H1 (cell line): ENCODE data around the gene AHRR. TPM values are rescaled to one million over a fixed set of nuclear protein-coding genes. Genes with fewer than 3 reads are reported as not detected.
A peak's percentile ranks its signal among the peaks of the same experiment; 100 is the strongest.

Experiments
- CTCF ChIA-PET: fragments of 300-600 bp; sonication (Branson Sonifier 250); formaldehyde crosslinking; loops from one replicate; lab custom pipeline; 2021; ENCODE audit not compliant: partially characterized antibody; lab: Charles Lee
- POLR2A ChIA-PET: fragments of 300-600 bp; sonication (Branson Sonifier 250); formaldehyde crosslinking; loops from one replicate; lab custom pipeline; 2021; ENCODE audit warnings: inconsistent platforms; ENCODE audit not compliant: partially characterized antibody; lab: Charles Lee
- DNase-seq, 2 experiments: peaks; one replicate each; pipeline versions ENCODE4 v3.0.0 to v3.0.0-alpha.2; 2010 to 2022; ENCODE audit warnings: low spot score in 2 of 2, low read depth in 1 of 2, mixed read lengths in 1 of 2
- FAIRE-seq: peaks from 2 replicates; lab custom pipeline; 2011; peaks lifted over from hg19 to GRCh38; lab: Jason Lieb, UNC
- H2AFZ ChIP-seq: 2 replicates; pipeline ENCODE4 v1.8.1; 2012; ENCODE audit warnings: low read length, inconsistent platforms
- H2AK5ac ChIP-seq: 2 replicates; pipeline ENCODE4 v1.6.1; 2013; ENCODE audit warnings: low read depth, low read length
- H2BK120ac ChIP-seq: replicated peaks from 2 replicates; pipeline ENCODE3; 2013; ENCODE audit warnings: low read depth, low read length, inconsistent platforms
- H2BK12ac ChIP-seq: 2 replicates; pipeline ENCODE4 v1.6.1; 2013; ENCODE audit warnings: low read depth, low read length
- H2BK15ac ChIP-seq: 2 replicates; pipeline ENCODE4 v1.6.1; 2013; ENCODE audit warnings: low read length
- H2BK20ac ChIP-seq: 2 replicates; pipeline ENCODE4 v1.6.1; 2013; ENCODE audit warnings: low read length
- H2BK5ac ChIP-seq: 2 replicates; pipeline ENCODE4 v1.6.1; 2013; ENCODE audit warnings: low read depth, low read length
- H3K14ac ChIP-seq: 2 replicates; pipeline ENCODE4 v1.6.1; 2013; ENCODE audit warnings: inconsistent platforms; ENCODE audit not compliant: insufficient read length
- H3K18ac ChIP-seq: 2 replicates; pipeline ENCODE4 v1.6.1; 2013; ENCODE audit warnings: low read length; ENCODE audit errors: extremely low read depth
- H3K23ac ChIP-seq: 2 replicates; pipeline ENCODE4 v1.6.1; 2013; ENCODE audit warnings: inconsistent platforms; ENCODE audit not compliant: insufficient read length
- H3K23me2 ChIP-seq: 2 replicates; pipeline ENCODE4 v1.6.1; 2013; ENCODE audit warnings: low read depth, low read length
- H3K27ac ChIP-seq: 2 replicates; pipeline ENCODE4 v1.6.1; 2011; ENCODE audit warnings: low read depth, low read length, inconsistent platforms
- H3K27me3 ChIP-seq, 4 experiments: replicated peaks in 1 of 4; 1 replicate in 1 of 4; 2 replicates in 3 of 4; pipeline versions ENCODE4 v1.6.1 to v1.8.1; 2011 to 2013; ENCODE audit warnings: low read length in 3 of 4, mild to moderate bottlenecking in 3 of 4, inconsistent platforms in 2 of 4, mixed read lengths in 2 of 4, moderate library complexity in 1 of 4; ENCODE audit not compliant: control insufficient read depth in 3 of 4, insufficient read depth in 3 of 4; ENCODE audit errors: extremely low read depth in 1 of 4
- H3K36me3 ChIP-seq, 4 experiments: 2 replicates each; pipeline versions ENCODE4 v1.6.1 to v1.8.1; 2011 to 2013; ENCODE audit warnings: mild to moderate bottlenecking in 4 of 4, low read length in 3 of 4, moderate library complexity in 2 of 4, control low read depth in 1 of 4, inconsistent platforms in 1 of 4; ENCODE audit not compliant: insufficient read depth in 4 of 4, control insufficient read depth in 2 of 4
- H3K4ac ChIP-seq: replicated peaks from 2 replicates; pipeline ENCODE3; 2013; ENCODE audit warnings: low read length, low read depth, mixed read lengths, inconsistent platforms; ENCODE audit not compliant: insufficient read length
- H3K4me1 ChIP-seq, 4 experiments: replicated peaks in 1 of 4; 1 replicate in 1 of 4; 2 replicates in 3 of 4; pipeline versions ENCODE4 v1.6.1 to v1.8.1; 2011 to 2013; ENCODE audit warnings: low read length in 3 of 4, inconsistent platforms in 2 of 4, mixed read lengths in 1 of 4; ENCODE audit not compliant: insufficient read depth in 4 of 4, control insufficient read depth in 3 of 4
- H3K4me2 ChIP-seq, 2 experiments: 2 replicates each; pipeline versions ENCODE4 v1.6.1 to v1.8.1; 2011 to 2013; ENCODE audit warnings: low read depth in 2 of 2, low read length in 2 of 2, control low read depth in 1 of 2, inconsistent platforms in 1 of 2, mild to moderate bottlenecking in 1 of 2; ENCODE audit not compliant: insufficient read depth in 1 of 2
- H3K4me3 ChIP-seq, 4 experiments: fragments of 200-600, 300-600 bp in 1 of 4; sonication (generic), shearing (Covaris generic), sonication (Bioruptor Twin) in 1 of 4; 2 replicates each; pipeline versions ENCODE4 v1.5.1 to v1.8.1; 2011 to 2016; ENCODE audit warnings: low read length in 4 of 4, low read depth in 3 of 4, control low read depth in 2 of 4, inconsistent platforms in 2 of 4, mild to moderate bottlenecking in 2 of 4, mixed read lengths in 1 of 4, moderate library complexity in 1 of 4; ENCODE audit not compliant: insufficient read depth in 2 of 4; ENCODE audit errors: extremely low read depth in 1 of 4
- H3K56ac ChIP-seq: replicated peaks from 2 replicates; pipeline ENCODE3; 2013; ENCODE audit warnings: low read depth, mild to moderate bottlenecking, mixed read lengths, low read length, inconsistent platforms; ENCODE audit not compliant: insufficient read length
- H3K79me1 ChIP-seq: 2 replicates; pipeline ENCODE4 v1.6.1; 2013; ENCODE audit warnings: low read depth, low read length, control low read depth
- H3K79me2 ChIP-seq, 2 experiments: 2 replicates each; pipeline versions ENCODE4 v1.6.1 to v1.8.1; 2012 to 2013; ENCODE audit warnings: low read length in 2 of 2, mild to moderate bottlenecking in 2 of 2, inconsistent platforms in 1 of 2; ENCODE audit not compliant: insufficient read depth in 2 of 2, control insufficient read depth in 1 of 2
- H3K9ac ChIP-seq, 4 experiments: replicated peaks in 1 of 4; 1 replicate in 1 of 4; 2 replicates in 3 of 4; pipeline versions ENCODE4 v1.6.1 to v1.8.1; 2011 to 2013; ENCODE audit warnings: low read depth in 3 of 4, low read length in 3 of 4, control low read depth in 2 of 4, mild to moderate bottlenecking in 2 of 4, moderate library complexity in 2 of 4, inconsistent platforms in 1 of 4; ENCODE audit errors: extremely low read depth in 1 of 4
- H3K9me3 ChIP-seq, 2 experiments: 2 replicates each; pipeline versions ENCODE4 v1.6.1 to v1.8.1; 2012 to 2013; ENCODE audit warnings: mild to moderate bottlenecking in 2 of 2, moderate library complexity in 2 of 2, control low read depth in 1 of 2, inconsistent platforms in 1 of 2, low read depth in 1 of 2, low read length in 1 of 2, mixed read lengths in 1 of 2; ENCODE audit not compliant: insufficient read depth in 2 of 2
- H4K20me1 ChIP-seq, 2 experiments: replicated peaks in 1 of 2; 2 replicates each; pipeline versions ENCODE3 to v1.8.1; 2011 to 2013; ENCODE audit warnings: inconsistent platforms in 2 of 2, low read length in 2 of 2, mild to moderate bottlenecking in 1 of 2; ENCODE audit not compliant: insufficient read depth in 2 of 2, control insufficient read depth in 1 of 2
- H4K5ac ChIP-seq: 2 replicates; pipeline ENCODE4 v1.6.1; 2013; ENCODE audit warnings: low read length, low read depth, mixed read lengths, inconsistent platforms; ENCODE audit not compliant: insufficient read length
- H4K8ac ChIP-seq: 2 replicates; pipeline ENCODE4 v1.8.0; 2013; ENCODE audit warnings: mild to moderate bottlenecking, moderate library complexity, low read length, inconsistent platforms; ENCODE audit not compliant: insufficient read depth; ENCODE audit errors: extremely low read depth
- H4K91ac ChIP-seq: replicated peaks from 2 replicates; pipeline ENCODE3; 2013; ENCODE audit warnings: low read length, mixed read lengths, inconsistent platforms; ENCODE audit not compliant: insufficient read length
- SRF ChIP-seq: IDR thresholded peaks from 2 replicates; pipeline ENCODE4 v1.6.1; 2011; ENCODE audit warnings: mild to moderate bottlenecking, low read depth, low read length, moderate library complexity
- WGBS, 2 experiments: shearing (Covaris generic) in 1 of 2; methylation state at CpG; one replicate each; pipeline versions ENCODE4 v1.1.6 to v1.1.7; 2013 to 2015; ENCODE audit warnings: low lambda C conversion rate in 2 of 2, mixed read lengths in 2 of 2, inconsistent platforms in 1 of 2, low coverage in 1 of 2, missing lambda C conversion rate in 1 of 2; ENCODE audit not compliant: insufficient replicate concordance in 2 of 2, insufficient coverage in 1 of 2, insufficient read length in 1 of 2; ENCODE audit errors: extremely low coverage in 1 of 2, missing lambda C conversion rate in 1 of 2; 5-methylcytosine and 5-hydroxymethylcytosine counted together
- polyA plus RNA-seq, 7 experiments: library from polyadenylated mRNA; depleted of rRNA in 3 of 7; stranded (reverse) in 5 of 7; unstranded in 2 of 7; fragments of >200 nt in 5 of 7; fragments of 200-250 nt in 2 of 7; gene quantifications; 1 replicate in 5 of 7; 2 replicates in 1 of 7; 4 replicates in 1 of 7; pipeline versions ENCODE4 v1.2.1 to v1.2.3, GENCODE V29; 2011 to 2013; ENCODE audit warnings: missing spikeins in 2 of 7, mixed read lengths in 2 of 7
- total RNA-seq: library from RNA; stranded (reverse); fragmentation: NEBNext Ultra II Directional; extraction: Animal tissue kit (Norgen Biotek cat#: 25700); gene quantifications from 2 replicates; pipeline ENCODE4 v1.2.1, GENCODE V29; 2021
- TF ChIP-seq, protein P1 (sequence below): IDR thresholded peaks from 2 replicates; pipeline ENCODE4 v1.6.1; 2012; ENCODE audit warnings: inconsistent platforms

AHRR gene
- total and polyA plus RNA-seq, 2 of the 8 experiments (the other 6 are each of a cell fraction or from before 2014, with no cell fraction given): 0.41 to 0.80 TPM

GRCh38 chr5:402615-403359 is 81.3 kb downstream of the AHRR start:
- no peak overlapping the region for H3K56ac ChIP-seq
- H3K18ac ChIP-seq: no peak overlapping the region
- H2BK20ac ChIP-seq: no peak overlapping the region
- no peaks in the 10 kb centered on the region for H3K36me3 ChIP-seq
- DNase-seq: no peak
- no peak overlapping the region for H3K4me2 ChIP-seq
- H4K5ac ChIP-seq: no peak overlapping the region
- no peak overlapping the region for H3K9ac ChIP-seq
- H4K91ac ChIP-seq: no peak overlapping the region
- H3K23ac ChIP-seq: no peak overlapping the region
- H3K4ac ChIP-seq: no peak overlapping the region
- H2BK12ac ChIP-seq: no peak overlapping the region
- 87% methylated on average over 20 of the region's 20 CpGs; no CpG with 5 or more reads in 1 of the 2 experiments for WGBS, 2 experiments
- peaks cover 0 to 16% (median 11%) of the 10 kb centered on the region in 4 experiments; a peak in 5 of 7 replicates for H3K4me1 ChIP-seq
- H2AK5ac ChIP-seq: no peak overlapping the region
- no peaks in the 10 kb centered on the region for H3K79me1 ChIP-seq
- no peak overlapping the region for H4K8ac ChIP-seq
- H3K4me3 ChIP-seq: no peak overlapping the region
- no peak overlapping the region for H2BK5ac ChIP-seq
- no peak overlapping the region for H3K14ac ChIP-seq
- H4K20me1 ChIP-seq: no peaks in the 10 kb centered on the region
- POLR2A ChIA-PET: interaction anchor here (0.6 kb wide), 1 partner anchor 153 kb away, joined by 3 read pairs; no protein-coding TSS in a partner anchor
- no peak overlapping the region for H2BK120ac ChIP-seq
- H3K9me3 ChIP-seq: no peaks in the 10 kb centered on the region
- H2AFZ ChIP-seq: no peak overlapping the region
- TF ChIP-seq, protein P1, sequence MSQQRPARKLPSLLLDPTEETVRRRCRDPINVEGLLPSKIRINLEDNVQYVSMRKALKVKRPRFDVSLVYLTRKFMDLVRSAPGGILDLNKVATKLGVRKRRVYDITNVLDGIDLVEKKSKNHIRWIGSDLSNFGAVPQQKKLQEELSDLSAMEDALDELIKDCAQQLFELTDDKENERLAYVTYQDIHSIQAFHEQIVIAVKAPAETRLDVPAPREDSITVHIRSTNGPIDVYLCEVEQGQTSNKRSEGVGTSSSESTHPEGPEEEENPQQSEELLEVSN: peak; percentile 43; the same call in 1 of the 2 replicates
- TF ChIP-seq SRF: no peak
- no peak overlapping the region for H3K27ac ChIP-seq
- H3K27me3 ChIP-seq: peaks cover 0 to 1% (median 0%) of the 10 kb centered on the region in 4 experiments; a peak in 3 of 7 replicates
- no peak overlapping the region for H2BK15ac ChIP-seq
- CTCF ChIA-PET: interaction anchor here (1.4 to 2.3 kb wide), 4 partner anchors 8 to 34 kb away, joined by 3 to 12 read pairs (median 4); no protein-coding TSS in a partner anchor
- no peaks in the 10 kb centered on the region for H3K23me2 ChIP-seq
- no peaks in the 10 kb centered on the region for H3K79me2 ChIP-seq
- no peak for FAIRE-seq
